HG03558 (cell line): ENCODE data around the gene NPIPB4.
"Not testable (repeated sequence)": the region's sequence is repeated elsewhere in the genome, so short reads cannot be mapped to it uniquely, and the experiment has no call there.

Experiments used
- ATAC-seq: cut with Tn5 transposase; IDR thresholded peaks from one replicate; pipeline ENCODE4 v1.9.1; 2021; ENCODE audit warnings: moderate number of reproducible peaks; ENCODE audit not compliant: unreplicated experiment; ENCODE audit errors: extremely low read depth

The NPIPB4 gene

GRCh38 chr16:21790506-21790905 is 67.0 kb downstream of the NPIPB4 start:
- not testable (repeated sequence) for ATAC-seq
